Erythroblast (primary cell): Measurements from ENCODE around the gene OIT3.
A peak's percentile ranks its signal among the peaks of the same experiment; 100 is the strongest.

Source experiments
- DNase-seq, 2 experiments: peaks; one replicate each; lab custom pipeline; 2025; lab: John Stamatoyannopoulos, UW
- GATA1 ChIP-seq: IDR thresholded peaks from 2 replicates; pipeline ENCODE4 v1.6.1; 2011; ENCODE audit warnings: low read depth, mild to moderate bottlenecking, control low read depth, low read length, moderate library complexity
- POLR2A ChIP-seq: IDR thresholded peaks from 2 replicates; pipeline ENCODE4 v1.6.1; 2011; ENCODE audit warnings: mild to moderate bottlenecking, low read length

The OIT3 gene

DNA sequence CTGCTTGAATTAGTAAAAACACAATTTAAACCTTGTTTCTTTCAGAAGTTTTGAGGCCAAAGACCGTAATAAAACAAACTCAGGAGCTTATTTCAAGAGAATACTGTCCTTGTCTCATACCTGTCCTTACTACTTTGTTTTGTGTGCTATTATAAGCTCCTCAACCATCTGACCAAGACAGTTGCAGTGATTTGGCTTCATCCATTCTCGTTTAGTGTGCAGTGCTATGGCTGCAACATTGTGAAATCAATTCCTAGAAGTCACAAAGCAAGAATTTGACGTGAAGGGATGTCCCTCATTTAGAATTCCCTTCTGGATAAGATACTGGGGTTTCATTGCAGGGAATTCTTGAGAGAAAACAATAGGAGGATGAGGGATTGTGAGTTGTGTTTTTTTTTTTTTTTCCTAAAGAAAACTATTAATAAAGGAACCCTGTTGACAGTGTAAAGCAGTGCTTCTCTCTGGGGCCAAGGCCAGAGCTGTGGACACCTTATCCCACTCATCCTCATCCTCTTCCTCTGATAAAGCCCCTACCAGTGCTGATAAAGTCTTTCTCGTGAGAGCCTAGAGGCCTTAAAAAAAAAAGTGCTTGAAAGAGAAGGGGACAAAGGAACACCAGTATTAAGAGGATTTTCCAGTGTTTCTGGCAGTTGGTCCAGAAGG lies at the start of gene OIT3:
Gene OIT3, plus strand, starts transcription at position 604 of the 663 bp plus-strand sequence. CDS start 60 bp downstream, outside the sequence.
- TF ChIP-seq GATA1 (no peak), POLR2A (no peak)
- no peak for DNase-seq

DNA sequence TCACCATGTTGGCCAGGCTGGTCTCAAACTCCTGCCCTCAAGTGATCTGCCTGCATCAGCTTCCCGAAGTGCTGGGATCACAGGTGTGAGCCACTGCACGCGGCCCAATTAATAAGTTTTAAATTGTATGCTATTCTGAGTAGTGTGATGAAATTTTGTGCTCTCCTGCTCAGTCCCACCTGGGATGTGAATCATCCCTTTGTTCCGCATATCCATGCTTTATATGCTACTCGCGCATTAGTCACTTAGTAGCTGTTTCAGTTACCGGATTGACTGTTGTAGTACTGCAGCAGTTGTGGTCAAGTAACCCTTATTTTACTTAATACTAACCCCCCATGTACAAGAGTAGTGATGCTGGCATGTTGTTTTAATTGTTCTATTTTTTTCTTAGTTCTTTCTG lies 47.3 kb upstream of the OIT3 start:
- DNase-seq = no peak

DNA sequence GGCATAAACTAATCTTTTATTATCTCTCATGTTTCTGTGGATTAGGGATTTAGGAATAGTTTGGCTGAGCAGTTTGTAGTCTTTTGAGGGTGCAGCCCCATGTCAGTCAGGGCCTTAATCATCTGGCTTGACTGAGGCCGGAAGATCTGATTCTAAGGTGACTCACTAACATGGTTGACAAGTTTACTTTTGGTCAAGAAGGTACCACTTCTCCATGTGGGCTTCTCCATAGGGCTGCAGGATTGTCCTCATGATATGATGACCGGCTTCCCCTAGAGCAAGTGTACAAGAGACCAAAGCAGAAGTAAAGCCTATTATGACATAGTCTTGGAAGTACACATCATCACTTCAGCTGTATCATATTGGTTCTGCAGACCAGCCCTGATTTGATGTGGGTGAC lies 45.9 kb upstream of the OIT3 start:
- DNase-seq = no peak
- TF ChIP-seq GATA1 = no peak
- TF ChIP-seq POLR2A = no peak

More for the DNA sequence above, 47.3 kb upstream of the OIT3 start:
- TF ChIP-seq POLR2A = no peak
- TF ChIP-seq GATA1 = no peak

DNA sequence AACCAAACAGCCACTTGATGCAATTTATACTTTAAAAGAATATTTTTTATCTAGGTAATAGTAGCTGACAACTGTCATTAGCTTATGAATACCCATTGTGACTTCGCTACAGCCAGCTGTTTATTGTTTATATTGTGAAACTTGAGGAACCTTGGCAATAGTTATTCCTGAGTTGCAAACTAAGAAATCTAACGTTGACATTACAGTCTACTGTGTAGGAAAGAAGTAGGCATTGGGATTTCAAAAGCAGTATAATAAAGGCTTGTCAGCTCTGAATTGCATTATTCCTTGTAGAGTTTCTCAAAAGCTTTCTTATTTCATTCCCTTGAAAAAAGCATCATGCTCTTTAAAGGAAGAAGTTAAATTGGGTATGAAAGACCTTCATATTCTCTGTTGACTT lies 42.7 kb upstream of the OIT3 start:
- no peak for DNase-seq
- TF ChIP-seq POLR2A (no peak), GATA1 (no peak)

DNA sequence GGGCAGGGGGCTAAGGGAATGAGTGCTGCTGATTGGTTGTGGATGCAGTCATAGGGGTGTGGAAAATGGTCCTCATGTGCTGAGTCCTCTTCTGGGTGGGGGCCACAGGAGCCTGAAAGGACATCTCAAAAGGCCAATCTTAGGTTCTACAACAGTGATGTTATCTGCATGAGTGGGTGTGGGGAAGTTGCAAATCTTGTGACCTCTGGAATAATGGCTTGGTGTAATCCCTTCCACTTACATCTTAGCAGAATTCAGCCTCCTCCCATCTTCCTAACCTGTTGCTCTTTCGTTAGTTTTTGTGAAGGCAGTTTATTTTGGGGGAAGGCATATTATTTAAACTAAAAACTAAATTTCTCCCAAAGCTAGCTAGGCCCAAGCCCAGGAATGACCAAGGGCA lies 42.0 kb upstream of the OIT3 start:
- no peak for DNase-seq
- TF ChIP-seq POLR2A (no peak), GATA1 (no peak)

DNA sequence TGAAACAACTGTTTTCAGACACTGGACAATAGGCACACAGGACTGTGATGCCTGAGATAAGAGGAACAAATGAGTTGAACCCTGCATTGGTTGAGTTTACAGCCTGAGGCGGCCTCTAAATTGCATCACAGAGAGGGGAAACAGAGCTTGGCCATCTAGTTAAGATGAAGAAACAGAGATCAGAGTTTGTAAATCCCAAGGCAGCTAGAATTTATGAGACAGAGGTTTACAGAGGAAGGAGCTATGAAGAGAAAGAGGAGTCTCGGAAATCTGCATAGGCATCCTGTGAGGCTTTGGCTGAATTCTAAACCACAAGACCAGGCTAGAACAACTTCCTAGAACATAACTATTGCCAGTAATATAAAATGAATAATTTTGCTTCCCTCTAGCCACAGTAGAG lies 41.0 kb upstream of the OIT3 start:
- no peak for DNase-seq
- TF ChIP-seq POLR2A = no peak
- TF ChIP-seq GATA1 = no peak

DNA sequence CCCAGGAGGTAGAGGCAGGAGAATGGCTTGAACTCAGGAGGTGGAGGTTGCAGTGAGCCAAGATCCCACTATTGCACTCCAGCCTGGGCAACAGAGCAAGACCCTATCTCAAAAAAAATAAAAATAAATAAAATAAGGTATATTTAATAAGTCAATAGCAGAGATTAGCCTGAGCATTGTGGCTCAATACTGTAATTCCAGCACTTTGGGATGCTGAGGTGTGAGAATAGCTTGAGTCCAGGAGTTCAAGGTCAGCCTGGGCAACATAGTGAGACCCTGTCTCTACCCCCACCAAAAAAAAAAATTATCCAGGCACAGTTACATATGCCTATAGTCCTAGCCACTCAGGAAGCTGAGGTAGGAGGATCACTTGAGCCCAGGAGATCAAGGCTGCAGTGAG lies 38.4 kb upstream of the OIT3 start:
- no peak for TF ChIP-seq GATA1
- no peak for TF ChIP-seq POLR2A
- DNase-seq = no peak

DNA sequence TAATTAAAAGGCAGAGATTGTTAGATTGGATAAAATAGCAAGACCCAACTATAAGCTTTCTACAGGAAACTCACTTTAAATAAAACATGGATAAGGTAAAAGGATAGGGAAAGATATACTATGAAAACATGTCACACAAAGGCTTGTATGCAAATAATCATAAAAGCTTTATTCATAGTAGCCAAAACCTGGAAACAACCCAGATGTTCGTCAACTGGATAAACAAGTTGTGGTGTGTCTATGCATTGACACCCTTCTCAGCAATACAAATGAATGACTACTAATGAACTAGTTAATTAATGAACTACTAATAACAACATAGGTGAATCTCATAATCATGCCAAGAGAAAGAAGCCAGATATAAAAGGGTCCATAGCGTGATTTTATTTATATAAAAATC lies 37.7 kb upstream of the OIT3 start:
- no peak for DNase-seq
- no peak for TF ChIP-seq GATA1
- no peak for TF ChIP-seq POLR2A

DNA sequence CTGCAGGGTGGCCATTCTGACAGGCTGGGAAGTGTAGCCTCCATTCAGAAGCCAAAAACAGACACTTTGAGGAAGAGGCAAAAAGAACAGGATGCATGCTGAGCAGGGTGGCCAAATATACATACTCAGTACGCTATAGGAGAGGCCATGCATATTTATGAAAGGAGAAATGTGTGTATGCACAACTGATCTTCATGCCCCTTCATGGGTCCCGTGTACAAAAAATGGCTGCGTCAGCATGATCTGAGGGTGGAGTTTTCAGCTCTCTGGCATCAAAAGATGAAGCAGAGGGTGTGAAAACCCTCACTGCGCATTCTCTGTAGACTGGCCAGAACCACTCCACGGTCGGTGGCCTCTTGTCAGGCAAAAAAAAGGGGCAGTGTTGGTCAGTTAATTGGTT lies 35.5 kb upstream of the OIT3 start:
- DNase-seq = no peak
- TF ChIP-seq GATA1 (no peak), POLR2A (no peak)

DNA sequence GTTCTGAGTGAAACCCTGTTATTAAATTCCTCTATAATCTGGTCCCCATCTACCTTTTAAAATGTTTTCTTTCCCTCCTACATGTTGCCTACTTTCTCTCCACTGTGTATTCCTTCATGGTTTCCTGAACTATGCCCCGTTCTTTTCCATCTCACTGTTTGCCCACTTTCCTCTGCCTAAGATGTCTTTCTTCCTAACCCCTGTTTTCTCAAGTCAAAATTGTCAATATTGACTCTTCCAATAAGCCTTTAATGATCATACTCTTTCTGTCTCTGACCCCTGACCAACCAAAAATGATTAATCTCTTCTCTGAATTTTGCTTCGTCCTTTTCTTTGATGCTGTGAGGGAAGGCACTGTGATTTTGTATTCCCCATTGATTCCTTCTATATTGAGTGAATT lies 30.6 kb upstream of the OIT3 start:
- TF ChIP-seq GATA1 = no peak
- TF ChIP-seq POLR2A = no peak
- no peak for DNase-seq

DNA sequence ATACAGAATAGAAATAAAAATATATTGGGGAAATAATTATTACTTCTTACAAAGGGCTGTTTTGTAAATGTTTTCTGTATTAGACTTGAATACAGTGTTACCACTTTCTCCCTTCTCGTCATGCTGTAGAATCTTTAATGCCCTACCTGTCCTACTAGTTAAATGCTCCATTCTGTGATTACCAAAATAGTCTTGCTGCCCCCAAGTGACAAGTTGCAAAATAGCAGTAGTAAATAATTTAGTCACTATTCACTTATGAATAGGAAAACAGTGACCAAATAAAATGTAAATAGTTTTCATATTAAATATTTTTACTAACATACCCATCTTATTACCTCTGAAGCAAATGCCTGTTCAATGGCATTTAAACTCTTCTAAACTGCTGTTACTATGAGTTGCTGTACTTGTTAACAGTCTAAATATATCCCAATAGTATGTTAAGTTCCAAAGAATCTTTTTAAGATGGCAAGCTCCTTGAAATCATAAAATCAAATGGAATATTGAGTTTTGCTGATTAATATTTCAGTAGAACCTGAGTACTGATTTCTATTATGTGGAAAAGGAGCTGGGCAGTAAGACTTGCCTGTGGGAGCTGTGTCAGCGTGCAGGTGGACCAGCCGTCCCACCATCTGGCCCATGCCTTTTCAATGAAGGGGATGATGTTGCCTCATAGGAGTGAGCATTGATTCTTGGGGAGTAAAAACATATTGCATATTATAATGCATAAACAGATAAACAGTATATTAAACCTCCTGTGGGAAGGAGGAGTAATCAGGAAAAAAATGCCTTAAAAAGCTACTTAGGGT lies 18.1 kb upstream of the OIT3 start:
- TF ChIP-seq POLR2A (no peak), GATA1 (no peak)
- DNase-seq = peak; percentile 41 to 65

DNA sequence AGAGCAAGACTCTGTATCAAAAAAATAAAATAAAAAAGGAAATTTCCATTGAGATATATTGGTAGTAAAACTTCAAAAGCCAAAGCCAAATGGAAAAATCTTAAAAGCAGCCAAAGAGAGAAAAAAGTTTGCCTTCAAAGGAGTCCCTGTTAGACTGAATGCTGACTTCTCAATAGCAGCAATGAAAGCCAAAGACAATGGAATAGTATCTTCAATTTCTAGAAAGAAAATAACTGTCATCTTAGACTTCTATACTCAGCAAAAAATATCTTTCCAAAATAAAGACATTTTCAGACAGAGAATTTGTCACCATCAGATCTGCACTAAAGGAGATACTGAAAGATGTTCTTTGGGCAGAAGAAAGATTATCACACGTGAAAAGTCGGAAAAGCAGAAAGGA lies 14.3 kb upstream of the OIT3 start:
- no peak for TF ChIP-seq GATA1
- TF ChIP-seq POLR2A = no peak

DNA sequence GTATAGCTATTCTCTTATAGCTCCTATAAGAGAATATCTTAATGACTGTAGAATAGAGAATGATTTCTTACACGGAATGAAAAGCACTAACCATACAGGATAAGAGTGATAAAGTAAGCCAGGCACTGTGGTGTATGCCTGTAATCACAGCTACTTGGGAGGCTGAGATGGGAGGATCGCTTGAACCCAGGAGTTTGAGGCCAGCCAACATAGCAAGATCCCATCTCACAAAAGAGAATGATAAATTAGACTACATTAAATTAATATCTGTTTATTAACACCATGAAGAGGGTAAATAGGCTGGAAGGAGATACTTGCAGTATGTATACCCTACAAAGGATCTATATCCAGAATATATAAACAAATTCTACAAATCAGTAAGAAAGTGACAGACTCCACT lies 12.2 kb upstream of the OIT3 start:
- no peak for DNase-seq
- no peak for TF ChIP-seq GATA1
- TF ChIP-seq POLR2A = no peak

More for the DNA sequence above, 14.3 kb upstream of the OIT3 start:
- no peak for DNase-seq

DNA sequence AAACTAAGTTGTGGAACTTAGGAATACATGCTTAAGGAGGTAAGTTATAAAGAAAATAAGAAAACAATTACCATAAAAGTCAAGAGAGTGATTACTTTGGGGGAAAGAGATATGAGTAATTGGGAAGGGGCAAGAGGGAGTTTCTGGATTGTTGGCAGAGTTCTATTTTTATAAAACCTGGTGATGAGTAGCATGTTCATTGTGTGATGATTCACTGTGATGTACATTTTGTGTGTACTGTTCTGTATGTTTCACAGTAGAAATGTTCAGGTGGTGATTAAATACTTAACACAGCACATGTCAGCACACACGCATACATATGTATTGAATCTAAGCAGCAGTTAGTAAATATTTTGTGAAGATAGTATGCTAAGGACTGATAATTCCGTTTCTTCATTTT lies 9.7 kb upstream of the OIT3 start:
- no peak for TF ChIP-seq POLR2A
- TF ChIP-seq GATA1 = no peak
- no peak for DNase-seq

DNA sequence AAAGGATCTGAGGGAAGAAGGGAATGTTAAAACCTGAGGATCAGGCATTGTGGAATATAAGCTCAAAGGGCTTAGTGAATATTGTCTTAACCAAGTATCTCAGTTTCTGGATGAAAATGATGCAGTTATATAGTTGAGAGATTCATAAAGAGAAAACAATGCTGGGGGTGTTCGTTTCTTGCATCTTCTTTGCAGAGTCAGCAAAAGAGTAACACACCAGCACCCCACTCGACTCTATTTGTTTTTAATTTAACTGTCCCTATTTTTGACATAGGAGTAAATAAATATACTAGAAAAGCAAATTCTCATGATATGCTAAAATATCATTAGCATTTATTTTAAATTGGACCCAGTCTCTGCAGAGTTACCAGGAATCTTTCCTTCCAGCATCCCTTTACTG lies 7.6 kb upstream of the OIT3 start:
- TF ChIP-seq GATA1 = no peak
- no peak for TF ChIP-seq POLR2A

More for the DNA sequence above, 7.6 kb upstream of the OIT3 start:
- no peak for DNase-seq
